Measurements from ENCODE around the gene BTG4. TPM values are rescaled to one million over a fixed set of nuclear protein-coding genes. Genes with fewer than 3 reads are reported as not detected.
A peak's percentile ranks its signal among the peaks of the same experiment; 100 is the strongest.

The BTG4 gene
- total RNA-seq, 4 donors from 2014 or later, result not detected

GRCh38 chr11:111540937-111541253, 28.7 kb upstream of the BTG4 start:
- peaks cover 29% of the 10 kb centered on the region for H3K27me3 ChIP-seq
- TF ChIP-seq POLR2AphosphoS5 (IDR thresholded peaks at IDR 0.05) (no peak), CTCF (IDR thresholded peaks at IDR 0.05) (no peak), POLR2A (IDR thresholded peaks at IDR 0.05) (no peak), EP300 (IDR thresholded peaks at IDR 0.05) (no peak)
- ATAC-seq, result peak; percentile 36
- peak overlapping the region in 3 of 4 donors; percentile 71 to 80 (median 75) for H3K27ac ChIP-seq
- H3K4me1 ChIP-seq, result peaks cover 0 to 32% (median 6%) of the 10 kb centered on the region in 3 donors
- WGBS, 2 donors (ENCODE audit: low coverage in 1 of 2), result no CpG with 5 or more reads among the region's 22 CpGs
- no peaks in the 10 kb centered on the region for H3K9me3 ChIP-seq
- peaks cover 0 to 8% of the 10 kb centered on the region in 2 donors for H3K36me3 ChIP-seq
- H3K4me3 ChIP-seq, result peak overlapping the region; percentile 46 to 66

GRCh38 chr11:111540114-111540936, 28.1 kb upstream of the BTG4 start, which contains the start of gene LAYN:
LAYN (plus strand) TSS chr11:111540720; CDS start chr11:111540844, 124 bp downstream.
- ATAC-seq, result peak; percentile 68
- 3 to 40% methylated on average over 4 to 7 of the region's 70 CpGs for WGBS, 2 donors (ENCODE audit: low coverage in 1 of 2)
- H3K4me3 ChIP-seq, result peak within 1 kb of the TSS; percentile 46 to 66
- peaks cover 34% of the 10 kb centered on the region for H3K27me3 ChIP-seq
- no peaks in the 10 kb centered on the region for H3K9me3 ChIP-seq
- H3K36me3 ChIP-seq, result peaks cover 0 to 3% of the 10 kb centered on the region in 2 donors
- peak in 1 of 4 experiments; percentile 4 for TF ChIP-seq CTCF (IDR thresholded peaks at IDR 0.05)
- TF ChIP-seq POLR2AphosphoS5 (IDR thresholded peaks at IDR 0.05), result peak; percentile 34
- TF ChIP-seq EP300 (IDR thresholded peaks at IDR 0.05), result no peak
- H3K27ac ChIP-seq, result peak within 1 kb of the TSS in 3 of 4 donors; percentile 71 to 80 (median 75)
- peaks cover 0 to 32% (median 6%) of the 10 kb centered on the region in 3 donors for H3K4me1 ChIP-seq

- TF ChIP-seq EP300 (IDR thresholded peaks at IDR 0.05) (no peak), POLR2A (IDR thresholded peaks at IDR 0.05) (no peak)
- peak overlapping the region; percentile 46 to 66 for H3K4me3 ChIP-seq
- peaks cover 36% of the 10 kb centered on the region for H3K27me3 ChIP-seq
- H3K36me3 ChIP-seq, result no peaks in the 10 kb centered on the region
- peak overlapping the region in 2 of 4 donors; percentile 75 to 80 for H3K27ac ChIP-seq
- 67 to 75% methylated on average over 7 to 9 of the region's 9 CpGs for WGBS, 2 donors (ENCODE audit: low coverage in 1 of 2)
- ATAC-seq, result peak; percentile 4
- H3K9me3 ChIP-seq, result no peaks in the 10 kb centered on the region
- peaks cover 0 to 32% (median 6%) of the 10 kb centered on the region in 3 donors for H3K4me1 ChIP-seq
Measured at GRCh38 chr11:111539426-111540113, 27.4 kb upstream of the BTG4 start.

GRCh38 chr11:111538407-111539114, 26.4 kb upstream of the BTG4 start:
- H3K27ac ChIP-seq, result no peak overlapping the region
- no peaks in the 10 kb centered on the region for H3K36me3 ChIP-seq
- peaks cover 39% of the 10 kb centered on the region for H3K27me3 ChIP-seq
- H3K4me3 ChIP-seq, result no peak overlapping the region
- TF ChIP-seq POLR2A (IDR thresholded peaks at IDR 0.05) (no peak), CTCF (IDR thresholded peaks at IDR 0.05) (no peak), EP300 (IDR thresholded peaks at IDR 0.05) (no peak), POLR2AphosphoS5 (IDR thresholded peaks at IDR 0.05) (no peak)
- no peaks in the 10 kb centered on the region for H3K9me3 ChIP-seq
- WGBS, 2 donors (ENCODE audit: low coverage in 1 of 2), result 100% methylated on average over 1 of the region's 1 CpG; no CpG with 5 or more reads in 1 of the 2 donors
- peaks cover 0 to 32% (median 6%) of the 10 kb centered on the region in 3 donors for H3K4me1 ChIP-seq
- ATAC-seq, result no peak

- no peaks in the 10 kb centered on the region for H3K9me3 ChIP-seq
- WGBS, 2 donors (ENCODE audit: low coverage in 1 of 2), result 75 to 84% methylated on average over 1 to 3 of the region's 3 CpGs
- ATAC-seq, result no peak
- no peak overlapping the region for H3K4me3 ChIP-seq
- no peak for TF ChIP-seq POLR2AphosphoS5 (IDR thresholded peaks at IDR 0.05)
- no peak for TF ChIP-seq EP300 (IDR thresholded peaks at IDR 0.05)
- no peak for TF ChIP-seq POLR2A (IDR thresholded peaks at IDR 0.05)
- no peak for TF ChIP-seq CTCF (IDR thresholded peaks at IDR 0.05)
- peaks cover 0 to 30% (median 6%) of the 10 kb centered on the region in 3 donors for H3K4me1 ChIP-seq
- no peak overlapping the region for H3K27ac ChIP-seq
- peaks cover 39% of the 10 kb centered on the region for H3K27me3 ChIP-seq
- H3K36me3 ChIP-seq, result no peaks in the 10 kb centered on the region
Measured at GRCh38 chr11:111537336-111537860, 25.2 kb upstream of the BTG4 start.

Measured in gastroesophageal sphincter (tissue), 4 donors.